Measurements from ENCODE around the gene VWCE. TPM values are rescaled to one million over a fixed set of nuclear protein-coding genes. Genes with fewer than 3 reads are reported as not detected.

VWCE gene
- polyA plus RNA-seq, 3 donors, result 0.05 to 0.23 TPM; not detected in 1

DNA sequence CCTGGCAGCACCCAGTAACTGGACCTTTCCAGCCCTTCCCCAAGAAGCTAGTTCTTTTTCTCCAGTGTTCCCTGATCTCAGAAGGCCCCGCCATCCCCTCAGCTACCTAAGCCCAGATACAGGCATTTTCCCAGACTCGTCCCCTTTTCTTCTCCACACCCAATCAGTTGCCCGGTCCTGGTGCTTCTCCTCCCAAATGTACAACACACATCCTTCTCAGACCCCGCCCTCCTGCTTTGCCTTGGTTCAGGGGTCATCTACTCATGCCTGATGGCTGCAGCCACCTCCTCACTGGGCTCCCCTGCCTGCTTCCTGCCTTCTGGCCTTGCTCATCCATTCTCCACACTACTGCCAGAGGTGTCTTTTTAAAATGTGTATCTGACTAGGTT lies 44.4 kb upstream of the VWCE start:
- H3K9ac ChIP-seq (ENCODE audit: insufficient read depth, low read length, poor library complexity, severe bottlenecking), result no peak overlapping the region
- H3K4me3 ChIP-seq (replicated peaks in 1 of 3; ENCODE audit: low read depth in 2 of 3, low read length in 3 of 3), result no peak overlapping the region
- H3K9me3 Mint-ChIP-seq, result no peaks in the 10 kb centered on the region
- TF ChIP-seq, protein P1, sequence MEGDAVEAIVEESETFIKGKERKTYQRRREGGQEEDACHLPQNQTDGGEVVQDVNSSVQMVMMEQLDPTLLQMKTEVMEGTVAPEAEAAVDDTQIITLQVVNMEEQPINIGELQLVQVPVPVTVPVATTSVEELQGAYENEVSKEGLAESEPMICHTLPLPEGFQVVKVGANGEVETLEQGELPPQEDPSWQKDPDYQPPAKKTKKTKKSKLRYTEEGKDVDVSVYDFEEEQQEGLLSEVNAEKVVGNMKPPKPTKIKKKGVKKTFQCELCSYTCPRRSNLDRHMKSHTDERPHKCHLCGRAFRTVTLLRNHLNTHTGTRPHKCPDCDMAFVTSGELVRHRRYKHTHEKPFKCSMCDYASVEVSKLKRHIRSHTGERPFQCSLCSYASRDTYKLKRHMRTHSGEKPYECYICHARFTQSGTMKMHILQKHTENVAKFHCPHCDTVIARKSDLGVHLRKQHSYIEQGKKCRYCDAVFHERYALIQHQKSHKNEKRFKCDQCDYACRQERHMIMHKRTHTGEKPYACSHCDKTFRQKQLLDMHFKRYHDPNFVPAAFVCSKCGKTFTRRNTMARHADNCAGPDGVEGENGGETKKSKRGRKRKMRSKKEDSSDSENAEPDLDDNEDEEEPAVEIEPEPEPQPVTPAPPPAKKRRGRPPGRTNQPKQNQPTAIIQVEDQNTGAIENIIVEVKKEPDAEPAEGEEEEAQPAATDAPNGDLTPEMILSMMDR (IDR thresholded peaks at IDR 0.05), result no peak
- H3K4me3 Mint-ChIP-seq, result no peak overlapping the region
- peak overlapping the region in 3 of 7 donors; percentile 7 to 31 (median 18) for H3K27ac Mint-ChIP-seq
- H3K27ac ChIP-seq (ENCODE audit: low read depth in 1 of 2, low read length in 2 of 2), result no peak overlapping the region
- no peak overlapping the region for H2AFZ ChIP-seq (ENCODE audit: insufficient read depth, low read depth, low read length, poor library complexity, severe bottlenecking)
- H3K4me1 Mint-ChIP-seq, result peaks cover 12% of the 10 kb centered on the region
- no peaks in the 10 kb centered on the region for H3K79me2 ChIP-seq (ENCODE audit: insufficient read depth, low read length)
- no peaks in the 10 kb centered on the region for H3K27me3 ChIP-seq (ENCODE audit: control insufficient read depth in 2 of 2, insufficient read depth in 2 of 2, low read length in 2 of 2)
- peaks cover 7 to 9% of the 10 kb centered on the region in 2 donors for H3K4me1 ChIP-seq (ENCODE audit: control insufficient read depth in 1 of 2, insufficient read depth in 2 of 2, low read length in 2 of 2)
- no peaks in the 10 kb centered on the region for H4K20me1 ChIP-seq (ENCODE audit: insufficient read depth, low read length)
- H3K27me3 Mint-ChIP-seq (ENCODE audit: low read depth in 3 of 3), result peaks cover 1 to 2% (median 2%) of the 10 kb centered on the region in 3 donors
- H3K36me3 ChIP-seq (replicated peaks in 1 of 2; ENCODE audit: control insufficient read depth in 1 of 2, insufficient read depth in 2 of 2, low read length in 2 of 2), result peaks cover 15 to 39% of the 10 kb centered on the region in 2 donors
- no peak for DNase-seq
- H3K4me2 ChIP-seq (replicated peaks; ENCODE audit: extremely low read depth, low read length, poor library complexity, severe bottlenecking), result no peak overlapping the region
- peaks cover 33 to 34% of the 10 kb centered on the region in 2 donors for H3K36me3 Mint-ChIP-seq
- no peaks in the 10 kb centered on the region for H3K9me3 ChIP-seq (replicated peaks in 1 of 2; ENCODE audit: control insufficient read depth in 1 of 2, insufficient read depth in 1 of 2, low read length in 2 of 2)
- 98% methylated on average over 4 of the region's 4 CpGs for WGBS (ENCODE audit: insufficient coverage)
- intact Hi-C loops (cut with micrococcal nuclease), result loop anchor here in 1 of 2 donors (5.0 kb wide), 1 partner anchor 98 kb away; no protein-coding TSS in a partner anchor

DNA sequence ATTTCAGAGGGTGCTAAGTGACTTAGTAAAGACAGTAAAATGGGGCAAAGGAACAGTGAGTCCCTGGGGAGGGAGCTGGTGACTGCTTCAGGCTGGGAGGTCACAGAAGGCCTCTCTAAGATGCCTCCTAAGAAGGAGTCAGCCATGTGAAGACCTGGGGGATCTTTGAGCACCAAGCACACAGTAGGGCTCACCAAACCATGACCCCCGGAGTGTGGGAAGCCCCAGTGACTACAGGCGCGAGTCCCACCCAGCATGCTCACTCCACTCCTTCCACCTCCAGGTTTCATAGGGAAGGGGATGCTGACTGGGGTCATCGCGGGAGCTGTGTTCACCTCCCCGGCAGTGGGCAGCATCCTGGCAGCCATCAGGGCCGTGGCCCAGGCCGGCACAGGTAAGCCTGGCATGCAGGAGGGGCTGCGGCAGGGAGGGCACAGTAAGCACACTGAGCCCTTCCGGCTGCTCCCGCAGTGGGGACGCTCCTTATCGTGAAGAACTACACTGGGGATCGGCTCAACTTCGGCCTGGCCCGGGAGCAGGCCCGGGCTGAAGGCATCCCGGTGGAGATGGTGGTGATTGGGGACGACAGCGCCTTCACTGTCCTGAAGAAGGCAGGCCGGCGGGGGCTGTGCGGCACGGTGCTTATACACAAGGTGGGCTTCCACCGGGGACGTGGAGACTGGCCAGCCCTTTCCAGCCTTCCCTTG lies 43.8 kb upstream of the VWCE start:
- TF ChIP-seq, protein P1 (IDR thresholded peaks at IDR 0.05), result no peak
- 97% methylated on average over 20 of the region's 26 CpGs for WGBS (ENCODE audit: insufficient coverage)
- Histone ChIP-seq H3K27me3 (ENCODE audit: control insufficient read depth in 2 of 2, insufficient read depth in 2 of 2, low read length in 2 of 2) (no peaks in the 10 kb centered on the region), H2AFZ (ENCODE audit: insufficient read depth, low read depth, low read length, poor library complexity, severe bottlenecking) (no peak overlapping the region), H3K36me3 (replicated peaks in 1 of 2; ENCODE audit: control insufficient read depth in 1 of 2, insufficient read depth in 2 of 2, low read length in 2 of 2) (peaks cover 13 to 33% of the 10 kb centered on the region in 2 donors), H3K4me1 (ENCODE audit: control insufficient read depth in 1 of 2, insufficient read depth in 2 of 2, low read length in 2 of 2) (peaks cover 7 to 11% of the 10 kb centered on the region in 2 donors), H3K9ac (ENCODE audit: insufficient read depth, low read length, poor library complexity, severe bottlenecking) (no peak overlapping the region), H4K20me1 (ENCODE audit: insufficient read depth, low read length) (no peaks in the 10 kb centered on the region), H3K79me2 (ENCODE audit: insufficient read depth, low read length) (no peaks in the 10 kb centered on the region), H3K4me2 (replicated peaks; ENCODE audit: extremely low read depth, low read length, poor library complexity, severe bottlenecking) (no peak overlapping the region), H3K9me3 (replicated peaks in 1 of 2; ENCODE audit: control insufficient read depth in 1 of 2, insufficient read depth in 1 of 2, low read length in 2 of 2) (no peaks in the 10 kb centered on the region), H3K27ac (ENCODE audit: low read depth in 1 of 2, low read length in 2 of 2) (no peak overlapping the region), H3K4me3 (replicated peaks in 1 of 3; ENCODE audit: low read depth in 2 of 3, low read length in 3 of 3) (no peak overlapping the region)
- peaks cover 32% of the 10 kb centered on the region in 2 donors for H3K36me3 Mint-ChIP-seq
- H3K27ac Mint-ChIP-seq, result peak overlapping the region in 1 of 7 donors; percentile 7
- H3K27me3 Mint-ChIP-seq (ENCODE audit: low read depth in 3 of 3), result peaks cover 1 to 4% (median 2%) of the 10 kb centered on the region in 3 donors
- intact Hi-C loops (cut with micrococcal nuclease), result loop anchor here in 1 of 2 donors (5.0 kb wide), 1 partner anchor 98 kb away; no protein-coding TSS in a partner anchor
- no peaks in the 10 kb centered on the region for H3K9me3 Mint-ChIP-seq
- no peak for DNase-seq
- H3K4me1 Mint-ChIP-seq, result peaks cover 15% of the 10 kb centered on the region
- H3K4me3 Mint-ChIP-seq, result no peak overlapping the region

Measured in CD14-positive monocyte (primary cell).